CD4-positive, alpha-beta T cell treated with Interleukin-17A for 1 hour (primary cell): ENCODE data around the gene IL4I1.

Source experiments
- DNase-seq: peaks from one replicate; pipeline ENCODE4 v3.0.0-alpha.2; 2020

The IL4I1 gene

GRCh38 chr19:49862391-49863253, 34.1 kb downstream of the IL4I1 start:
- no peak for DNase-seq

- no peak for DNase-seq
Observed at GRCh38 chr19:49861541-49862378, 34.9 kb downstream of the IL4I1 start.

DNA sequence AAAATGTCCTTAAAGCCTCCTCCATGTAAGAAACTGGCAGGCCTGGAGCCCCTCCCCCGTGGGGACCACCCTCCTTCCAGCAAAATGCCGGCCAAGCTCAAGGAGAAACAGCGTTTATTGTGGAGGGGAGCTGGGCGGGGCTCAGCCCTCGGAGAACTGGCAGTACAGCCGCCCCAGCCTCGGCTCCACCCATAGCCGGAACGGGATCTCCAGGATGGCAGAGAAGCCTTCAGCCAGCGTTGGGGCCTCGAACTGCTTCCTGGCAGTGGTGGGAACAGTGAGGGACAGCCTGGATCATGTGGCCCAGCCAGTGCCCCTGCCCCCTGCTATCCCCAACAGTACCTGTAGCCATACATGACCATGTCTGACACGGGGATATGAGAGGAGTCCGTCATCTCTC, 35.6 kb downstream of the IL4I1 start:
- no peak for DNase-seq

- DNase-seq: no peak
Observed at GRCh38 chr19:49860336-49861102, 36.2 kb downstream of the IL4I1 start.

DNA sequence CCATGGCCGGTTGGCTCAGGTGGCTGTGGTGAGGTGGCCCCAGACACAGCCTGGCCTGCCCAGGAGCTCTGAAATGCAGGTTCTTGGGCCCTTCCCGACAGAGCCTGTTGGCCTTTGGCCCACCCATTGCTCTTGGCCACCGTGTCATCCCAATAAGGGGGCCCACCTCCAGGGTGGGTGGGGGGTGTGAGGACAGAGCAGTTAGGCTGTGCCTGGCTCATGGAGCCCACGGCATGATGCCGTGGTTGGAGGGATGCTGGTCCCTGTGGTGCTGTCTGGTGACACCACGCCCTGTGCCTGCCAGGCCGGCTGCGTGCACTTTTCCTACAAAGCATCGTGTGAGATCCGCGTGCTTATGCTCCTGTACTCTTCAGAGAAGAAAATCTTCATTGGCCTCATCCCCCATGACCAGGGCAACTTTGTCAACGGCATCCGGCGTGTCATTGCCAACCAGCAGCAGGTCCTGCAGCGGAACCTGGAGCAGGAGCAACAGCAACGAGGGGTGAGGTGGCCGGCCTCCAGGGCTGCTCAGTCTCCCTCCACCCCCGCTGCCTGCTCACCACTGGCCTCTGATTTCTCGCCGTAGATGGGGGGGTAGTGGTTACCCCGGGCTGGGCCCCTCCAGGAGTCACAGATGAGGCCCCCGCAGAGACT, 36.9 kb downstream of the IL4I1 start:
- no peak for DNase-seq

GRCh38 chr19:49858088-49858985, 38.4 kb downstream of the IL4I1 start:
- no peak for DNase-seq

DNA sequence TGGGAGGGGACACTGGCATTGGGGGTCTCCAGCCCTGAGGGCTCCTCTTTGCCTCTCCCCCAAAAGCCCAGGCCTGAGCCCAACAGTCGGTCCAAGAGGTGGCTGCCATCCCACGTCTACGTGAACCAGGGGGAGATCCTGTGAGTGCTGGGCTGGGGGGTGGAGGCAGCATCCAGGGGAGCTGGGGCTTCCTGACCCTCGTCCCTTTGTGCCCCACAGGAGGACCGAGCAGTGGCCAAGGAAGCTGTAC, 38.9 kb downstream of the IL4I1 start:
- no peak for DNase-seq

- no peak for DNase-seq
Observed at GRCh38 chr19:49857061-49857837, 39.4 kb downstream of the IL4I1 start.

GRCh38 chr19:49856574-49857021, 40.1 kb downstream of the IL4I1 start:
- no peak for DNase-seq

DNA sequence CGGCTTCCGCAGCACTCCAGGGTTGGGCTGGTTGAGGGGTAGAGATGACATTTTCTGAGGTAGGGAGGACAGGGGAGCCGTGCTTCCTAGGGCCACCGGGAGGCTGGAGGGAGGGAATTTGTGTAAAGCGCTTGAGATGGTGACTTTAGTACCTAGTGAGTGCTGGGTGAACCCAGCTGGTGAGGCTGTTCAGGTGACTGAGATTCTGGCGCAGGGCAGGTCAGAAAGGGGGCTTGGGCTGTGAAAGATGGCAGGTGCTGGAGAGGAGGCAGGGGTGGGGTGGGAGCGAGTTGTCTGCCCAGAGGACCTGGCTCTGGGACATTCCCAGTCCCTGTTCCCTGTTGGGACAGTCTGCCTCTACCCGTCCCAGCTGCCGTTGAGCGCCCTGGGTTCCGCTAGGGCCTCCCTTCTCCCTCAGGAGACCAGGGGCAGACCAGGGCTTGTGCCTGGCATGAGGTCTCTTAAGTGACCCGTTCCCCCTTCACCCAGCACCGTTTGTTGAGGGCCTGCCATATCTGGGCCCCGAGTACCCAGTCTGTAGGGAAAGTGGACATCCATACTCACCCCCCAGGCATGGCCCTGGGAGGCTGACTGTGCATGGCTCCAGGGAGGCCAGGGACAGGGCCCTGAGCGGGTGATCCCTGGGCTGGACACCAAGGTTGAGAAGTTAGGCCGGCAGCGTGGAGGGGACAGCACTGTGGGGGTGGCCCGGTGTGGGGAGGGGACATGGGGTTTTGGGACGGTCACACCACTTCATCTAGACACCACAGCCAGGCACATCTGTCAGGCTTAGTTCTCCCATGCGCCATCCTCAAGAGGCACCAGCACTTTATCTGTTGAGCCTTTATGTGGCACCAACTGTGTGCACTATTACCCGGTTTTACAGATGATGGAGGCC, 40.8 kb downstream of the IL4I1 start:
- DNase-seq: no peak

DNA sequence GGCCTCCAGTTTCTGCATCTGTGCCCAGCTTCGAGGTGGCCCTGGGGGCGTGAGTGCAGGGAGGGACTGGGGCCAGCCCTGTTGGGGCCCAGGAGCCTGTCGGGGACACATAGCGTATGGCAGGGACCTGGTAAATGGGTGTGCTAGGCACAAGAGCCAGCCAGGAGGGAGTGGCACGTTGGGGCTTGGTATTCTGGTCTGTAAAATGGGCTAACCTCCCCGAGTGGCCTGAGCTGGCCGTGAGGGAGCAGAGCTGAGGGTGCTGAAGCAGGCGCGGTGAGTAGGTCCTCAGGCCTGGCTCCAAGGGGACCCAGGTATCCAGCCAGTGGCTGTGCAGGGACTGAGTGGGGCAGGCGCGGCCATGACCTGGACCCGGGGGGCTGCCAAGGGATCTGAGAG, 41.4 kb downstream of the IL4I1 start:
- DNase-seq: no peak

- DNase-seq: no peak
Observed at GRCh38 chr19:49854378-49855263, 42.1 kb downstream of the IL4I1 start.

DNA sequence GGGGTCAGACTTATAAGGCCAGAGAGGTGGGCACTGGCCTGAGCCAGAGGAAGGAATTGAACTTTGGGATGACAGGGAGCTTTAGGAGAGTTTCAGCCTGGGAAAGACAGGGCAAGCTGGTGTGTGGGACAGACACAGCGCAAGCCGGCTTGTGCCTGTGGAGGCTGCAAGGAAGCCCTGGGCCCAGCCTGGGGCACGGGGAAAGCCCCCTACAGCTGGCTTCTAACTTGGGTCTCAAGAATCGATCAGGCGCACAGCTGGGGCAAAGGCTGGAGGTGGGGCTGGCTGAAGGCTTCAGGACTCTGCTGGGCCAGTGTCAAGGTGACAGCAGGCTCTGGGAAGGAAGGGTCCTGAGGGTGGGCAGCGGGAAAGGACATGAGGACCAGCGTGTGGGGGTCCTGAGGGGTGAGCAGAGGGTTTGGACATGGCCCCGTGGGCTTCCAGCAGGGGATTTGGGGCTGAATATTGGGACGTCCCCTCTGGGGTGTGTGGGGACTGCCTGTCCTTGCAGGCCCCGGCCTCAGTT, 42.8 kb downstream of the IL4I1 start:
- no peak for DNase-seq

DNA sequence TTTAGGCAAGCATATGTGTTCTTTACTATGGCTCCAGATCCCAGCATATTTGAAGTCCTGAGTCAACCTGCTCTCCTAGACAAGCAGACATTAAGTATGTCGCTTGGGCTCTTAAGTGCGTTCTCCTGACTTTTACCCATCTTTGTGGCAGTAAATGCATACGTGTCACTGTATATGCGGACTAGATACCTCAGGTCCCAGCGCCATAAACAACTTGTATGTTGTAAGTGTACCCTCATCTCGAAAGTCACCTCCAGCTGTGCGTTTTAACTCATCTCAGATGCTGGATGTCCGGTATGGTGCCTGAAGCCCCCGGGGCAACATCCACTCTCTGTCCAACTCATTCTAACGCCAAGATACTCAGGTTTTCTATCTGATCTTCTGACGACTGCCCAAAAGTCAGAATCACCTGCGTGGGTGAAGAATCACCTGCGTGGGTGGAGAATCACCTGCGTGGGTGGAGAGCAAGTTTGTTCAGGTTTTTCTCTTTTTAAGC, 44.0 kb downstream of the IL4I1 start:
- no peak for DNase-seq

DNA sequence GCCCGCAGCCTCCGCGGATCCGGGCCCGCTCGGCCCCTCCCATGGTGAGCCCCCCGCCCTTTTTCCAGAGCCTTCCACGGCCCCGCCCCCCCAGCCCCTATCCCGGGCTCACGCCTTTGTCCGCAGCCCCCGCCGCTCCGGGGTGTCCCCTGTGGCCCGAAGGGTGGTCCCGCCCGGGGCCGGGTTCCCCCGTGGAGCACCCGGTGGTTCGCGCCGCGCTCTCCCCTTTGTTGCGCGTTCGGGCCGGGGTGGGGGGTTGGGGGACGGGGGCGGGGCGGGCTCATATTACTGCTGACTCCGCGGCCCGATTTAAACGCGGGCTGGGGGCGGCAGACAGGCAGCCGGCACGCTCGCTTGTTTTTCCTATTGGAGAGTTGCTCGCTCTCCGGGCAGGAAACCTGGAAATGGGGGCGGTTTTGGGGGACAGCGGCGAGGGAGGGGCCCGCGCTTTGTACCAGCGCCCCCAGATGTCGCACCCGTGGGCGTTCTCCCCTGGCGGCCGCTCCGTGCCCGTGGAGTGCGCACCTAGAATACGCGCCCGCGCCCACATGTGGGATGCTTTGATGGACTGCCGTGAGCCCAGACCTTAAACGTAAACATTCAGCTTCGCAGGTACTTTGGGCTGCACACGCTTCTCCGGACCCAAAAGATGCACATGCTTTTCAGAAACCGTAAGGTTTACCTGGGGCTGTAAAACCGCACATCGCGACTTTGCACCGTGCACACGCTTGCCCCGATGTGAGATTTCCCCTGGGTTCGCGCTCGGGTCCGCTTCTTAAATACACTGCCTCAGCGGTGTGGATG, 45.0 kb downstream of the IL4I1 start:
- DNase-seq: peak; percentile 46

GRCh38 chr19:49850487-49851342, 46.0 kb downstream of the IL4I1 start, which contains the start of gene PTOV1:
PTOV1 (plus strand) TSS chr19:49851159.
- peak; percentile 90 for DNase-seq

DNA sequence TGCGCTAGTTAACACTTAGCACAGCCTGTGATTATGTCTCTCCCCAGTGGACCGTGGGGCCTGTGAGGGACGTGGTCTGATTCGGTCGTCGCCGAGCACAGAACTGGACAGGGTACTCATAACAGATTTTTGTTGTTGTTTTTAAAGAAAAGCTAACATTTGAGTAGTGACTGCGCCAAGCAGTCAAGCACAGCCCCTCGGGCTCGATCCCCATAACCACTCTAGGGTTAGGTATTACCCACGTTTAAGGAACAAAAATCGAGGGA, 46.5 kb downstream of the IL4I1 start:
- no peak for DNase-seq
